Panc1 (cell line): ENCODE data around the gene TBCD. TPM values are rescaled to one million over a fixed set of nuclear protein-coding genes. Genes with fewer than 3 reads are reported as not detected.

Source experiments
- ATAC-seq: fragments of 200-7000 bp; cut with Tn5 transposase; 2 replicates; pipeline ENCODE4 v1.9.1; 2020; ENCODE audit warnings: mild to moderate bottlenecking, moderate library complexity
- BruUV-seq: library from RNA; stranded (reverse); fragments of 400-500 nt; replicated peaks from 2 replicates; lab custom pipeline; 2021; lab: Mats Ljungman, UMichigan
- CTCF ChIA-PET: fragments of 300-600 bp; sonication (Branson Sonifier 250); formaldehyde crosslinking; loops from one replicate; lab custom pipeline; 2022; ENCODE audit warnings: antibody characterized with exemption; lab: Charles Lee
- POLR2A ChIA-PET: fragments of 300-600 bp; sonication (Branson Sonifier 250); formaldehyde crosslinking; loops from one replicate; lab custom pipeline; 2022; ENCODE audit warnings: antibody characterized with exemption; lab: Charles Lee
- DNase-seq: peaks from one replicate; pipeline ENCODE4 v3.0.0-alpha.2; 2010; ENCODE audit warnings: low read depth, low spot score
- H3K27ac ChIP-seq: 2 replicates; pipeline ENCODE4 v1.5.1; 2011; ENCODE audit warnings: mild to moderate bottlenecking, low read length, inconsistent platforms
- H3K27me3 ChIP-seq: fragments of 200-500 bp; sonication (Bioruptor generic); 2 replicates; pipeline ENCODE4 v1.6.0; 2014; ENCODE audit warnings: low read length, inconsistent platforms; ENCODE audit not compliant: control insufficient read depth, insufficient read depth
- H3K36me3 ChIP-seq: fragments of 200-500 bp; sonication (Bioruptor generic); 2 replicates; pipeline ENCODE4 v1.5.1; 2014; ENCODE audit warnings: inconsistent platforms, mild to moderate bottlenecking, low read length, moderate library complexity; ENCODE audit not compliant: control insufficient read depth, insufficient read depth
- H3K4me1 ChIP-seq: 2 replicates; pipeline ENCODE4 v1.5.1; 2011; ENCODE audit warnings: inconsistent platforms, mild to moderate bottlenecking, low read length, moderate library complexity; ENCODE audit not compliant: control insufficient read depth, insufficient read depth
- H3K4me3 ChIP-seq, 2 experiments: 2 replicates each; pipeline ENCODE4 v1.5.1; 2011 to 2012; ENCODE audit warnings: low read depth in 2 of 2, low read length in 2 of 2, mild to moderate bottlenecking in 2 of 2, inconsistent platforms in 1 of 2, moderate library complexity in 1 of 2
- H3K9me3 ChIP-seq: fragments of 200-500 bp; sonication (Bioruptor generic); 2 replicates; pipeline ENCODE4 v1.5.1; 2014; ENCODE audit warnings: low read depth, mild to moderate bottlenecking, inconsistent platforms, low read length, moderate library complexity; ENCODE audit not compliant: control insufficient read depth, insufficient read depth
- CTCF ChIP-seq: fragments of 450-650 bp; IDR thresholded peaks from 2 replicates; pipeline ENCODE4 v1.5.1; 2017; ENCODE audit warnings: mild to moderate bottlenecking
- POLR2AphosphoS5 ChIP-seq: IDR thresholded peaks from 2 replicates; pipeline ENCODE4 v1.6.1; 2012; ENCODE audit warnings: mild to moderate bottlenecking, low read depth, low read length, moderate library complexity
- REST ChIP-seq, 2 experiments: IDR thresholded peaks; 2 replicates each; pipeline ENCODE4 v1.6.1; 2011 to 2012; ENCODE audit warnings: low read depth in 2 of 2, control low read depth in 1 of 2, low read length in 1 of 2, mild to moderate bottlenecking in 1 of 2, moderate library complexity in 1 of 2; ENCODE audit not compliant: insufficient read depth in 1 of 2
- SIN3A ChIP-seq: IDR thresholded peaks from 2 replicates; pipeline ENCODE4 v1.6.1; 2012; ENCODE audit warnings: low read depth, mild to moderate bottlenecking, low read length, moderate library complexity, borderline replicate concordance; ENCODE audit not compliant: insufficient read depth
- TCF7L2 ChIP-seq: IDR thresholded peaks from 2 replicates; pipeline ENCODE4 v1.6.1; 2011; ENCODE audit warnings: mild to moderate bottlenecking, low read depth, low read length, inconsistent platforms
- in situ Hi-C: cut with HindIII; loops from 2 replicates; pipeline ENCODE4 v1.10.0; 2016; ENCODE audit warnings: low sequenced_read_pairs, low pct_unique_long_range_greater_than_20kb
- intact Hi-C: fragments of 100-400 bp; cut with micrococcal nuclease; formaldehyde crosslinking; loops from one replicate; pipeline ENCODE4 v1.10.0; 2022; ENCODE audit not compliant: unreplicated experiment
- total RNA-seq: library from RNA; stranded (reverse); gene quantifications from one replicate; pipeline ENCODE4 v1.2.1, GENCODE V29; 2021; ENCODE audit not compliant: unreplicated experiment

TBCD gene
- total RNA-seq, 1 experiment from 2014 or later, result 186 TPM

GRCh38 chr17:82898976-82899514 is 147.2 kb downstream of the TBCD start:
- H3K27me3 ChIP-seq, result no peaks in the 10 kb centered on the region
- H3K27ac ChIP-seq, result no peak overlapping the region
- no peak overlapping the region for H3K4me3 ChIP-seq
- H3K36me3 ChIP-seq, result no peaks in the 10 kb centered on the region
- ChIA-PET POLR2A (no interaction called here), CTCF (interaction anchor here (0.7 kb wide), 1 partner anchor 15 kb away, joined by 3 read pairs; no protein-coding TSS in a partner anchor)
- no TSS peak for BruUV-seq
- H3K4me1 ChIP-seq, result no peaks in the 10 kb centered on the region
- TF ChIP-seq TCF7L2, result no peak
- 0 out of 4 replicates have a peak, but pooled peaks of 1 of the 2 experiments have one; percentile 12 for TF ChIP-seq REST (IDR thresholded peaks at IDR 0.05; ENCODE audit: insufficient read depth in 1 of 2, low read depth in 2 of 2, low read length in 1 of 2)
- TF ChIP-seq POLR2AphosphoS5, result no peak
- no peak for TF ChIP-seq SIN3A
- no peak for TF ChIP-seq CTCF
- intact Hi-C loops, result no loop called here
- peak; percentile 18; the same call in 1 of the 2 replicates for ATAC-seq
- no peaks in the 10 kb centered on the region for H3K9me3 ChIP-seq
- no peak for DNase-seq
- in situ Hi-C loops, result no loop called here

- no peak overlapping the region for H3K4me3 ChIP-seq
- no peak for ATAC-seq
- POLR2A ChIA-PET, result no interaction called here
- H3K9me3 ChIP-seq, result no peaks in the 10 kb centered on the region
- intact Hi-C loops (no loop called here), in situ Hi-C loops (no loop called here)
- CTCF ChIA-PET, result interaction anchor here (0.6 kb wide), 1 partner anchor 10 kb away, joined by 3 read pairs; no protein-coding TSS in a partner anchor
- no peak for DNase-seq
- no peaks in the 10 kb centered on the region for H3K36me3 ChIP-seq
- H3K4me1 ChIP-seq, result no peaks in the 10 kb centered on the region
- no peak overlapping the region for H3K27ac ChIP-seq
- H3K27me3 ChIP-seq, result no peaks in the 10 kb centered on the region
- no peak for TF ChIP-seq SIN3A
- TF ChIP-seq POLR2AphosphoS5, result no peak
- no peak for TF ChIP-seq CTCF
- TF ChIP-seq TCF7L2, result no peak
- no peak for TF ChIP-seq REST (IDR thresholded peaks at IDR 0.05; ENCODE audit: insufficient read depth in 1 of 2, low read depth in 2 of 2, low read length in 1 of 2)
- no TSS peak for BruUV-seq
Measured at GRCh38 chr17:82899941-82900340, 148.1 kb downstream of the TBCD start.
